GM19324 (cell line): Measurements from ENCODE around the gene APOD.
A peak's percentile ranks its signal among the peaks of the same experiment; 100 is the strongest.
"Not testable (repeated sequence)": the region's sequence is repeated elsewhere in the genome, so short reads cannot be mapped to it uniquely, and the experiment has no call there.

Experiments used
- ATAC-seq: cut with Tn5 transposase; IDR thresholded peaks from one replicate; pipeline ENCODE4 v1.9.1; 2021; ENCODE audit warnings: mild to moderate bottlenecking, moderate library complexity; ENCODE audit not compliant: unreplicated experiment, low FRiP score

The APOD gene

GRCh38 chr3:195583831-195584542, at the start of gene APOD:
Gene APOD (minus strand): TSS chr3:195583940. CDS start chr3:195579461, 4,479 bp downstream.
- no peak for ATAC-seq

- not testable (repeated sequence) for ATAC-seq
Observed at GRCh38 chr3:195633351-195633750, 49.6 kb upstream of the APOD start.

- ATAC-seq, result not testable (repeated sequence)
Observed at GRCh38 chr3:195632501-195633185, 48.9 kb upstream of the APOD start.

GRCh38 chr3:195632046-195632445, 48.3 kb upstream of the APOD start:
- not testable (repeated sequence) for ATAC-seq

- ATAC-seq, result not testable (repeated sequence)
Observed at GRCh38 chr3:195630938-195631495, 47.3 kb upstream of the APOD start.

- ATAC-seq, result not testable (repeated sequence)
Observed at GRCh38 chr3:195630086-195630917, 46.6 kb upstream of the APOD start.

GRCh38 chr3:195629682-195630081, 45.9 kb upstream of the APOD start:
- not testable (repeated sequence) for ATAC-seq

- not testable (repeated sequence) for ATAC-seq
Observed at GRCh38 chr3:195628386-195628920, 44.7 kb upstream of the APOD start.

GRCh38 chr3:195627515-195628385, 44.0 kb upstream of the APOD start:
- not testable (repeated sequence) for ATAC-seq

- peak; percentile 79 for ATAC-seq
Observed at GRCh38 chr3:195624603-195625560, 41.1 kb upstream of the APOD start.

GRCh38 chr3:195624171-195624570, 40.4 kb upstream of the APOD start:
- peak; percentile 12 for ATAC-seq

GRCh38 chr3:195623217-195623965, 39.7 kb upstream of the APOD start:
- ATAC-seq, result not testable (repeated sequence)

GRCh38 chr3:195622523-195623170, 38.9 kb upstream of the APOD start:
- ATAC-seq, result not testable (repeated sequence)

- ATAC-seq, result not testable (repeated sequence)
Observed at GRCh38 chr3:195622012-195622411, 38.3 kb upstream of the APOD start.

GRCh38 chr3:195621095-195621494, 37.4 kb upstream of the APOD start:
- not testable (repeated sequence) for ATAC-seq

- ATAC-seq, result not testable (repeated sequence)
Observed at GRCh38 chr3:195620476-195620875, 36.7 kb upstream of the APOD start.
